ENCODE data around the gene GCDH.

GCDH gene

GRCh38 chr19:12866416-12867119, 24.4 kb upstream of the GCDH start:
- Histone ChIP-seq H3K79me2 (ENCODE audit: control insufficient read depth, low read length) (no peaks in the 10 kb centered on the region), H3F3A (ENCODE audit: control insufficient read depth, insufficient read depth) (no peaks in the 10 kb centered on the region), H4K20me1 (ENCODE audit: control insufficient read depth, insufficient read depth, low read depth, low read length) (no peaks in the 10 kb centered on the region), H3K4me2 (ENCODE audit: low read length) (no peak overlapping the region; the same call in 1 of the 2 replicates), H3K9me3 (ENCODE audit: control insufficient read depth, insufficient read depth, low read length) (no peaks in the 10 kb centered on the region), H3K9me2 (replicated peaks; ENCODE audit: control insufficient read depth, low read length) (no peaks in the 10 kb centered on the region), H3K36me3 (ENCODE audit: control insufficient read depth, low read length) (no peaks in the 10 kb centered on the region), H3K4me1 (ENCODE audit: control insufficient read depth, low read length) (peaks cover 11% of the 10 kb centered on the region), H3K27ac (ENCODE audit: low read depth, low read length) (no peak overlapping the region), H3K4me3 (ENCODE audit: low read length) (no peak overlapping the region), H3K27me3 (ENCODE audit: control insufficient read depth, low read length) (0 out of 2 replicates have a peak, but pooled peaks cover 2% of the 10 kb centered on the region)
- TF ChIP-seq EZH2phosphoT487 (IDR thresholded peaks at IDR 0.05; ENCODE audit: borderline replicate concordance, low read length), result no peak

GRCh38 chr19:12867120-12868099, 23.6 kb upstream of the GCDH start:
- Histone ChIP-seq H3K27ac (ENCODE audit: low read depth, low read length) (no peak overlapping the region), H3K9me3 (ENCODE audit: control insufficient read depth, insufficient read depth, low read length) (no peaks in the 10 kb centered on the region), H4K20me1 (ENCODE audit: control insufficient read depth, insufficient read depth, low read depth, low read length) (no peaks in the 10 kb centered on the region), H3K36me3 (ENCODE audit: control insufficient read depth, low read length) (no peaks in the 10 kb centered on the region), H3K4me1 (ENCODE audit: control insufficient read depth, low read length) (peaks cover 11% of the 10 kb centered on the region), H3K9me2 (replicated peaks; ENCODE audit: control insufficient read depth, low read length) (no peaks in the 10 kb centered on the region), H3K4me2 (ENCODE audit: low read length) (peak overlapping the region; percentile 95), H3F3A (ENCODE audit: control insufficient read depth, insufficient read depth) (peaks cover 5% of the 10 kb centered on the region; the same call in 1 of the 2 replicates), H3K27me3 (ENCODE audit: control insufficient read depth, low read length) (0 out of 2 replicates have a peak, but pooled peaks cover 2% of the 10 kb centered on the region), H3K79me2 (ENCODE audit: control insufficient read depth, low read length) (no peaks in the 10 kb centered on the region), H3K4me3 (ENCODE audit: low read length) (peak overlapping the region; percentile 76)
- TF ChIP-seq CTCF (IDR thresholded peaks at IDR 0.05; ENCODE audit: low read depth, low read length, poor library complexity, severe bottlenecking) (no peak), EZH2phosphoT487 (IDR thresholded peaks at IDR 0.05; ENCODE audit: borderline replicate concordance, low read length) (no peak)

- no peaks in the 10 kb centered on the region for H3K27me3 ChIP-seq (ENCODE audit: control insufficient read depth, low read length)
- peaks cover 7% of the 10 kb centered on the region; the same call in 1 of the 2 replicates for H3K9me3 ChIP-seq (ENCODE audit: control insufficient read depth, insufficient read depth, low read length)
- no peaks in the 10 kb centered on the region for H4K20me1 ChIP-seq (ENCODE audit: control insufficient read depth, insufficient read depth, low read depth, low read length)
- no peak overlapping the region for H3K4me3 ChIP-seq (ENCODE audit: low read length)
- H3K27ac ChIP-seq (ENCODE audit: low read depth, low read length), result no peak overlapping the region
- H3K79me2 ChIP-seq (ENCODE audit: control insufficient read depth, low read length), result no peaks in the 10 kb centered on the region
- no peaks in the 10 kb centered on the region for H3K9me2 ChIP-seq (replicated peaks; ENCODE audit: control insufficient read depth, low read length)
- H3F3A ChIP-seq (ENCODE audit: control insufficient read depth, insufficient read depth), result peaks cover 5% of the 10 kb centered on the region; the same call in 1 of the 2 replicates
- peaks cover 11% of the 10 kb centered on the region for H3K4me1 ChIP-seq (ENCODE audit: control insufficient read depth, low read length)
- H3K36me3 ChIP-seq (ENCODE audit: control insufficient read depth, low read length), result peaks cover 4% of the 10 kb centered on the region; the same call in 1 of the 2 replicates
- H3K4me2 ChIP-seq (ENCODE audit: low read length), result no peak overlapping the region
- TF ChIP-seq CTCF (IDR thresholded peaks at IDR 0.05; ENCODE audit: low read depth, low read length, poor library complexity, severe bottlenecking) (no peak), EZH2phosphoT487 (IDR thresholded peaks at IDR 0.05; ENCODE audit: borderline replicate concordance, low read length) (no peak)
These were observed 22.3 kb upstream of the GCDH start for GRCh38 chr19:12868540-12869112.
